Left forelimb (tissue), 1 donor: ENCODE measurements around the gene ATP10A.

Experiments used
- DNase-seq: peaks from one replicate; pipeline ENCODE4 v3.0.0-alpha.2; 2018; ENCODE audit warnings: low spot score

The ATP10A gene

DNA sequence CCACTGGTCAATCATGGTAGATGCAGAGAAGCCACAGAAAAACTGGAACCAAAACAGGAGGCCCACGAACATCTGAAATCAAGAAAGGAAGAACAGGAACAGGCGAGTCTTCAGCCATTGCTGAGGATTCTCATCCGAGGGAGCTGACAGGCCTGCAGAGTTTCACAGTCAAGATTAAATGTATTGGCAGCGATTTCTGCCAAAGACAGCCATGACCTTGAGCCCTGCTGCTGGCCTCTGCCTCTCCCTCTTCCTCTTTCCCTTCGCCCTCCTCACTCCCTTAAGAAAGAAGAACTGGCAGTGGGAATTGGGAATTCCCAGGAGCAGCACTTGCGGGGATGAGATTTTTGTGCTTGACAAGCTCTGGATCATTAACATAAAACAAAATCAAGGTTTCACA lies 179.7 kb downstream of the ATP10A start:
- peak; percentile 8 for DNase-seq

DNA sequence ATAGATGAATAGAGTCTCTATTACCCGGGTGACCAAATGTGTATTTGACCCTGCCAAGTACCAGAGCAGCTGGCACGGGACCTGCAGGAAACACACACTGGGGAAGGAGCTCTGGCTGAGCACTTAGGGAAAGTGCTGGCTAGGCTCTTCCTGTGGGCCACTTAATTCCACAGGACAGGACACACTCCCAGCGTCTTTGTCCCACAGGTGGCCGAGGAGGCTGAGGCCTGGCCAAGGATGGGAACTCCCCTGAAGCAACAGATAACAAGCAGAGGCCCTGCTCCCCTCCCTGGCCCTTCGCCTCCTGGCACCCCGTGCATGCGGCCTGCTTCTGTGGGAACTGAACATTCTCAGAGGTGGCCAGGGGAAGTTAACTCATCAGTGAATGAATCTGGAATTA lies 180.8 kb downstream of the ATP10A start:
- DNase-seq: peak; percentile 61

- peak; percentile 55 for DNase-seq
These were observed 182.5 kb downstream of the ATP10A start for GRCh38 chr15:25680686-25681025.

DNA sequence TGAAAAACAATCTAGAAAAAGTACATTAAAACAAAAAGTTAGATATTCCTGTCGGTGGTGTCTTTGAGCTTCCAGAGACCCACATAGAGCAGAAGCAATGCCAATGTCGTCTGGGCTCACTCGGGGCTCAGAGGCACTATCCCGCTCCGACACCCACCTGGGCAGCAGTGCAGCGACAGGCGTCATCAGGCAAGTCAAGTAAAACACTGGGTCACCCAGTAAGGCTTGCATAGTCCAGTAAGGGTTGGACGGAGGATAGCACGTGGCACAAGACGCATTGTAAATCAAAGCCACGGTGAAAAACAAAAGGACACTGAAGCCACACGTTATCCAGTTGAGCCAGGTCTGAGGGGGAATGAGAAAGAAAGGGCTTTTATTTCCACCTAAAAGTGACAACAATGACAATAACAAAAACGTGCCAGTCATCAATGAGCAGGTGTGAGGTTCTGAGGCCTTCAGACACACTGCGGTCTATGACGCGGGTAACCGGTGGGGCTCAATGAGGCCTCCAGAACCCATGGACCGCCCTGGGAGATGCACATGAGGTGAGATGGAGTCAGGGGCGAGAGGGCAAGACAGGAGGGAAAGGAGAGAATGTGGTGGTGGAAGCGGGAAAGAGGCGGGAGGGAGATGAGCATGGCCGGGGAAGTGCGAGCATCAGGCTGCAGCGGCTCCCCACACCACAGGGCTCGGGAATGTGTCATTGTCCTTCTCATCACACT lies 183.0 kb downstream of the ATP10A start:
- DNase-seq: peak; percentile 47

GRCh38 chr15:25679492-25679891 lies 183.6 kb downstream of the ATP10A start:
- DNase-seq: peak; percentile 51

DNA sequence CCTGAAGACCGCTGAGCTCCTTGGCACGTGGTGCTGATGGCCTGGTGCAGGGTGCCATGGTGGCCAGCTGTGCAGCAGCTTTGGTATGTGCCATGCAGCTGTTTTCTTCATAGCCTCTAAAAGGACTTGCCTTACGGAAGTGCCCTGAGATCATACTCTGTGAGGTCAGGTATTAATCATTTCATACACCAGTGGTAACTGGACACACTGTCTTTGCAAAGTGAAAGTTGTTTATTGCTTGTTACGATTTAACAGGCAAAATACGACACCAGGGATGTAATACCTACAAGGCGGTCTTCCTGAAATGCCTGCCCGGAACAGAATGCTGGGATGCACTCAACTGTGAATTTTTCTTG lies 184.6 kb downstream of the ATP10A start:
- no peak for DNase-seq

DNA sequence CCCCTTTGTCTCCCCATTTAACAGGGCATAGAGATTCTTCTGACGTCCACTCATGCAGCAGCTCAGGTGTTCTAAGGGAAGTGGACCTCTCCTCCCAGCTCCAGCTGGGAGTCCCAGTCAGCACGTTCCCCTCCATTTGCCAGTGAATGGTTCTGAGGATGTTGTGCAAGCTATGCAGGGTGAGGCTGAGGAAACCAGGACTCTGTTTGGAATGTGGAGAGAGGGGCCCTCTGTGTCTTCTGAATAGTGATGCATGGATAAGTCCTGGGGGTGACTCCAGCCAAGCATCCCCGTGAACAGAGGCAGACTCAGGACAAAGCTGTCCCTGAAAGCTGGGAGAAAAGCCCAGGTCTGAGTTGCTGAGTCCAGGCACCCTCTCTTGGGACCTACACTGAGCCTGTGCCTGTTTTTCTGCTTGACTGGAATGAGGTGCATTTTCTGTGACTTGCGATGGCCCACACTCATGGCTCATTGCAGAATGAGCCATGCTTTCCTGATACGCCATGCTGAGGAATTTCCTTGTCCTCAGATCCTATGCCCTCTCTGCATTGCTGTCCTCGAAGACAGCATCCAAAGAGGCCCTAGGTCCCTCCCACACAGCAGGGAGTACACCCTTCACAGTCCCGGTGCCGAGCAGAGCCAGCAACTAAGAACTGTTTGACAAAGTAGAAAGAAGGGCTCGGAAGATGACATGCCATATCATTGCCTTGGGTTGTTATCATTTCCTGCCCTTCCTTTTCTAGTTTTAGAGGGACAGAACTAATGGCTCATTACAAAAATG lies 185.2 kb downstream of the ATP10A start:
- peak; percentile 51 for DNase-seq

GRCh38 chr15:25676070-25676469 lies 187.1 kb downstream of the ATP10A start:
- DNase-seq: no peak

- peak; percentile 23 for DNase-seq
These were observed 187.7 kb downstream of the ATP10A start for GRCh38 chr15:25675396-25675795.

GRCh38 chr15:25674913-25675312 lies 188.2 kb downstream of the ATP10A start:
- DNase-seq: peak; percentile 63

DNA sequence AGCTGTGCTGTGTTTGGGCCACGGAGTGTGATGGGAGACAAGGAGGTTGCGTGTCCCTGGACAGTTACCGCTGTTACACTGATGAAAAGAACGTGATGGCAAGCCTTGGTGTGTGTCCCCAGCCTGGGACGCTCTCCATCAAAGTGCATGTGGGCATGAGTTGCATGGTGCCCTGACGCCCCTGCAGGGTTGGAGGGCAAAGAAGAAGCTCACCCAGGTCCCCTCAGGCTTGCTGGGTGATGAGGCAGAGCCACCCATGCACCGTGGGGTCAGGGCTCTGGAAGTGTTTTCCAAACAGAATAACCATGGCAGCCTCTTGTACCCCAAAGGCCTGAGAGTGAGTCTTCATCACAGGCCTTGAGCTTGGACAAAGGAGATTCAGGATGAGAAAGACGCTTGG lies 189.2 kb downstream of the ATP10A start:
- DNase-seq: peak; percentile 45

GRCh38 chr15:25673351-25673750 lies 189.8 kb downstream of the ATP10A start:
- no peak for DNase-seq

DNA sequence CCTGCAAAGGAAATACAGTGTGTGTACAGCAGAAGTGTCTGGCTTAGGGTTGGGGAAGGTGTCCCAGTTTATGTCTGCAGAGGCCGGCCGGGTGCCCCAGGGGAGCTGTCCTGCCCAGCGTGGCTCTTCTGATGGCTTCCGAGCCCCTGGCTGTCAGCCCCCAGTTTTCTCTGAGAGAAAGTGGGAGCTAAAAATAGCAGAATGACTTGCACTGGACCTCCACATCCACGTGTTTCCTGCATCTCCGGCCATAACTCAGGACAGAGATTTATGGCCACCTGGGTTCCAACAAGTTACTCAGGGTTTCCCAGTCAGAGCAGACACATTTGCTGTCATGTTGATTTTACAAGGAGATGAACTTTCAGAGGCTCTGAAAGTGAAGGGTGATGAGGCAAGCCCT lies 192.0 kb downstream of the ATP10A start:
- no peak for DNase-seq

DNA sequence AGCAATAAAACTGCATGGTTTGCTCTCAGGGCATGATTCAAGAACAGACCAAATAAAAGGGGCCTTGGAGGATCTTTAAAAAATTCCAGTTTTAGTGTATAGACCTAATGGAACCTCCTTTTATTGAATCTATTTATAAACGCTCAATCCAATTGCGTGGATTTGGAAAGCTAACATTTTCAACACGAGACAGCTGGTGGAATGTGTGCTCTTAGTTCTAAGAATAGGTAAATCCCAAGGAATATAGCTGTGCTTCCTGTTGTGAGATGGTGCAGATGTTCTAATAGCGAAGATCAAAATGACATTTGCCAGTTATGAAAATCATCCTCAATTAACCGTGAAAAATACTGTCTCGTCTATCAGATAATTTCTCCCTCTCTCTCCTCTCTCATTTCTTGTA lies 192.5 kb downstream of the ATP10A start:
- no peak for DNase-seq

DNA sequence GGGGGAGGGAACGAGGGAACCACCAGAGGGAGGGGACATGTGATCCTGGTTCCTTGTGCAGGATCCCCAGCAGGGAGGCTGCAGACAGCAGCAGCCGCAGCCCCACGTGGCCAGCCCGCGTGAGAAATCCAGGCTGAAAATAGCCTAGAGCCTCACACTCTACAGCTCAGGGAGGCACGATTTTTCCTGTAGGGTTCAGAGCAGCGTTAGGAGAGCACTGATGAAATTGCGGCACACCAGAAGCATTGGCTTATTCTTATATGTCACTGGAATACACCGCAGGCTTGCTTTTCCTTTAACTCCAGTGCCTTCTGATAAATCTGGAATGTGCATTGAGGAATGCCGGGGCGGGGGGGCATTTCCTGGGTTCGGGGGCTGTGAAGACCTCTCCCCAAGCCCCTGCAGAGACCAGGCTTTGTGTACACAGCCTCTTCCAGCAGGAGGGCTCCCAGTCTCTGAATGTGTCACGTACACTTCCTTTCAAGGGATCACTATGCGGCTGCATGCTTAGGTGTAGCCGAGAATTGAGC lies 193.0 kb downstream of the ATP10A start:
- DNase-seq: peak; percentile 72

- no peak for DNase-seq
These were observed 194.2 kb downstream of the ATP10A start for GRCh38 chr15:25668901-25669300.

GRCh38 chr15:25668236-25668795 lies 194.8 kb downstream of the ATP10A start:
- no peak for DNase-seq

- DNase-seq: no peak
These were observed 195.3 kb downstream of the ATP10A start for GRCh38 chr15:25667829-25668228.

- DNase-seq: no peak
These were observed 197.2 kb downstream of the ATP10A start for GRCh38 chr15:25665913-25666312.

- no peak for DNase-seq
These were observed 198.4 kb downstream of the ATP10A start for GRCh38 chr15:25664761-25665160.

DNA sequence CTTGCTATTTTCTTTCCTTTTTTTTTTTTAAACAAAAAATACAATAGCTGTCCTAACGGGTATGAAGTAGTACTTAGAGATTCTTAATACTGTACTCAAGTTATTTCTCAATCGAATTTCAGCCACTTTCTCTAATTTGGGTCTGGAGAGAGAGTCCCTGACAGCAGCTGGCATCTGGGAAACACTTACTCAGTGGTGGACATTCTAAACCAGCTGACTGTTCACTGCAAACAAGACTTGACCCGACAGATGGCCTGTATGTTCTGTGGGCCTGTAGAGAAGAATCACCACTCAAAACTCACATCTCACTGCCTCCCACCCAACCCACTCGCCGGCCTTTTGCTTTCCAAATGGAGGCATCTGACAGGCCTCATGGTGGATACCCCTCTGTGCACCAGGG lies 199.6 kb downstream of the ATP10A start:
- DNase-seq: no peak

GRCh38 chr15:25661898-25662297 lies 201.2 kb downstream of the ATP10A start:
- no peak for DNase-seq

- DNase-seq: no peak
These were observed 203.9 kb downstream of the ATP10A start for GRCh38 chr15:25659251-25659650.
